A549 treated with Hydrocortisone at 1 μM for 4 hours (cell line): ENCODE measurements around the gene TMEM132C. TPM values are rescaled to one million over a fixed set of nuclear protein-coding genes. Genes with fewer than 3 reads are reported as not detected.

Experiments
- total RNA-seq: library from RNA; stranded (reverse); fragments of 200-300 nt; extraction: Qiagen RNA extraction; gene quantifications from 5 replicates; pipeline ENCODE4 v1.2.3, GENCODE V29; 2022

TMEM132C gene
- total RNA-seq = not detected in 5 replicates

DNA sequence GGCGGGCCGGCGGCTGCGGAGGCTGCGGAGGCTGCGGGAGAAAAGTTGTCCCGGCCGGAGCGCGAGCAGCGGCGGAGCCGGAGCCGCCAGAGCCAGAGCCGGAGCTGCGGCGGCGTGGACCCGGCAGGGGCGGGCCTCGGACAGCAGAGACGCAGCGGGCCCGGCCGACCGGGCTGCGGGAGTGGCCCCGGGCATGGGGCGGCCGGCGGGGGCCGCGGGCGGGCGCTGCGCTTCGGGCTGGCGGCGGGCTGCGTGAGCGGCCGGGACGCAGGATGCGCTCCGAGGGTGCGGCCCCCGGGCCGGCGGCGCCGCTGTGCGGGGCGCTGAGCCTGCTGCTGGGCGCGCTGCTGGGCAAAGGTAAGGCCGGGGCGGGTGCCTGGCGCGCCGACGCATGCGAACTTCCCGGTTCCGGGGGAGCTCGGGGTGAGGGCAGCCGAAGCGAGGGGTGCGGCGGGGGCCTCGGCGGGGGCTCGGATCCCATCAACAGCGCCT, at the start of gene TMEM132C:
TSS of gene TMEM132C (plus strand) at position 40 of the 492 bp plus-strand sequence. CDS start at position 273, 233 bp downstream.

